Epidermal melanocyte (primary cell): ENCODE results near the gene OSBPL5.
"Not testable (repeated sequence)": the region's sequence is repeated elsewhere in the genome, so short reads cannot be mapped to it uniquely, and the experiment has no call there.

Experiments
- DNase-seq: peaks from one replicate; pipeline ENCODE4 v3.0.0; 2011; ENCODE audit warnings: low spot score; ENCODE audit not compliant: insufficient read length

Gene OSBPL5

GRCh38 chr11:3181725-3182461 lies 16.8 kb upstream of the OSBPL5 start:
- DNase-seq = no peak

DNA sequence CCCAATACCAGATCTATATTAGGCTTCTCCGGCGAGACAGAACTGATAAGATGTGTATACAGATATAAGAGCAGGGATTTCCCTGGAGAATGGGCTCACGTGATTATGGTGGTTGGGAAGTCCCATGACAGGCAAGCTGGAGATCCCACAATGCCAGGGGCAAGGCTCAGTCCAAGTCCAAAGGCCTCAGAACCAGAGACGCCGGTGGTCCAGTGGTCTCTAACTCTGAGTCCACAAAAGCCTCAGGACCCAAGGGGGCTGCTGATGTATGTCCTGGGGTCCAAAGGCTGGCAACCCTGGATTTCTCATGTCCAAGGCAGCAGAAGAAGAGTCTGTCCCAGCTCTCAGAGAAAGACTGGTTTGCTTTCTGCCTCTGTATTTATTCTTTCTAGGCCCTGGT lies 15.8 kb upstream of the OSBPL5 start:
- DNase-seq = no peak

DNA sequence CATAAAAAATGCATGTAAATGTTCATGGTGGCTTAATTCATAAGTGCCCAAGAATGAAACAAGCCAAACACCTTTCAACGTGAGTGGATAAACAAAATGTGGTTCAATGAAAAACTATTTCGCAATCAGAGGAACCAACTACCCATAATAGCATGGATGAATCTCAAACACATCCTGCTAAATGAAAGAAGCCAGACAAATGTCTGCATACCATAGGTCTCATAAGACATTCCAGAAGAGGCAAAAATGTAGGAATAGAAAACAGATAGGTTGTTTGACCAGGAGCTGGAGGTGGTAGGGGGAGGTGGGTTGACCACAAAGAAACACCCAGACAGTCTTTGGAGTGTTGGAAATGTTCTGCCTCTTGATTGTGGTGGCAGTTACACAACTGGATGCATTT lies 13.2 kb upstream of the OSBPL5 start:
- DNase-seq = no peak

GRCh38 chr11:3177931-3178330 lies 12.8 kb upstream of the OSBPL5 start:
- DNase-seq = no peak

DNA sequence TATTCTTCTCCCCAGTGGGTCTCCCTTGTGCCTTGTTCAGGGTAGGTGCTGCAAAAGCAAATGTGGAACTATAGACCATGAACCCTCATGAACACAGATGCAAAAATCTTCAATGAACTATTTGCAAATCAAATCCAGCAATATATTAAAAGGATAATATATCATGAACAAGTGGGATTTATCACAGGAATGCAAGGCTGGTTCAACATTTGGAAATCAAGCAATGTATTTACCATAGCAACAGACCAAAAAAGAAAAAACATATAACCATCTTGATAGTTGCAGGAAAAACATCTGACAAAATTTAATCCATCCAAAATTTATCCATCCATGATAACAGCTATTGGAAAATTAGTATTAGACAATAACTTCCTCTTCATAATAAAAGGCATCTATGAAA lies 11.4 kb upstream of the OSBPL5 start:
- no peak for DNase-seq

GRCh38 chr11:3175194-3175593 lies 10.1 kb upstream of the OSBPL5 start:
- no peak for DNase-seq

DNA sequence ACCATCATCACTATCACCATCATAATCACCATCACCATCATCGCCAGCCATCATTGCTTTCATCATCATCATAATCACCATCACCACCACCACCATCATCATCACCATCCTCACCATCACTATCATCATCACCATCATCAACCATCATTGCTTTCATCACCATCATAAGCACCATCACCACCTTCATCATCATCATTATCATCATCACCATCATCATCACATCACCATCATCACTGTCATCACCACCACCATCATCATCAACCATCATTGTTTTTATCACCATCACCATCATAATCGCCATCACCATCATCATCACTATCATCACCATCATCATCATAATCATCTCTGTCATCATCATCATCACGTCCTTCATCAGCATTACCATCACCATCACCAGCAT lies 9.3 kb upstream of the OSBPL5 start:
- DNase-seq = no peak

DNA sequence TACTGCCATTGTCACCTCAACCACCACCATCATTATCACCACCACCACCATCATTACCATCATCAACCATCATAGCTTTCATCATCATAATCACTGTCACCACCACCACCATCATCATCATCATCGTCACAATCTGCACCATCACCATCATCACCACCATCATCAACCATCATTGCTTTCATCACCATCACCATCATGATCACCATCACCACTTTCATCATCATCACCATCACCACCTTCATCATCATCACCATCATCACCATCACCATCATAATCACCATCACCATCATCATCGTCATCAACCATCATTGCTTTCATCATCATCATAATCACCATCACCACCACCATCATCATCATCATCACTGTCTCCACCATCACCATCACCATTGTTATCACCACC lies 8.7 kb upstream of the OSBPL5 start:
- no peak for DNase-seq

- no peak for DNase-seq
Measured at GRCh38 chr11:3171931-3172560, 6.9 kb upstream of the OSBPL5 start.

DNA sequence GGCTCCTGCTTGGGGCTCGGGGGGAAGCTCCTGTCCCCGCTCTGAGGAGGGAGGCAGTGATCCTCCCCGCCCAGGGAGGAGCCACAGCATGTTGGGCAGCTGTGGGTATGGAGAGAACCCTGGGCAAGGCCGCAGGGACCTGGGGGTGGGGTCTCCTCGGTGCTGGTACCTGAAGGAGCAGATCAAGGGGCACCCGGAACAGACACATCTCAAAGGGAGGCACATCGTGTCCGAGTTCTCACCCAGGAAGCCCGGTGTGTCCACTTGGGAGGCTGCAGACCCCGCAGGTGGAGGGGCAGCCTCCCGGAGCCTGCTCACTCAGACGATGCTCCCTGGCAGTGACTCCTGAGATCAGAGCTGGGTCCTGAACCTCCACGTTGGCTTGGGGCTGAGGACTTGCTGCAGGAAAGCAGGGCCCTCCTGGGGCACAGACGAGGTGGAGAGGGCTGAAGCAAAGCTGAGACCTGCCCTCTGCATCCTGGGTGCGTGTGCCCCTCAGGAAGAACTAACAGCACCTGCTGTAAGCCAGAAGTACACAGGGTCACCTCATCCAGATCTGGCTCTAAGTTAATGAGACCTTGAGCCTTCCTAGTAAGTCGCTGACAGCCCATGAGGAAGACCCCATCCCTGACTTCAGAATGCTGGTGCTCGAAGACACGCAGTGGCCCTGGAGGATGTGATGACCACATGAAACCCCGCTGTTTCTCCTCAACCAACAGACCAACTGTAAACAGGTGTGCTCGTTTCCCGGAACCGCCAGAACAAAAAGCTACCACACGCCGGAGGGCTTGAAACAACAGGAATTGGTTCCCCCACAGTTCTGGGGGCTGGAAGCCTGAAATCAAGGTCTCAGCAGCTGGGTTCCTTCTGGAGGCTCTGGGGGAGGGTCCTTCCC lies 5.9 kb upstream of the OSBPL5 start:
- DNase-seq = no peak

DNA sequence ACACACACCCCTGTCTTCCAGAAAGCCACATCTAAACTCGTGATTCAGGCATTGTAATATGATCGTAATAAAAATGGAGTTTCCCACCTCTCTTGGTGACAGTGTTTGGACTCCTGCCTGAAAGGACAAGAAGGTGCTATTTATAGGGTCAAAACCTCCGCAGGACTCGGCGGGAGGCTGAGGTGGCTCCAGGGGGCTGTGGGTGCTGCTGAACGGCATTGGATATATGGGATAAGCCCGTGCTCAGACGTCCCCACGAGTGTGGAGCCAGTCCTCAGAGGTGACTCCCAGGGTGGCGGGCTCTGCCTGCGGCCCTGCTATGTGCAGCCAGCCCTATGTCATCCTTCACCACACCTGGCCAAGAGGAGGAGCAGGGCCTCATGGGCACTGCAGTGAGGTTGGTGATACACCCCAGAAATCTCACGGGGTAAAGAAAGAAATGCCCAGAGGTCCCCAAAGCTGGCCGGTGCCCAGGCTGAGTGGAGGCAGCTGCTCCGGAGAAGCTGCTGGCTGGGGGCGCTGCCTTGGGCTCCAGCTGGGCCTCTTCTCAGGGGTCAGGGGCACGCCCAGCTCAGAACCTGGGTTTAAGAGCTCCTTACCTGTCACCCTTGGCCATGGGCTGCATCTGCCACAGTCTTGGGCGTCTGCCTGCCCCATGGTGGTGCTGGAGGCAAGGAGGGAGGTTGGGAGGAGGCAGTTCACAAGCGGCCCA lies 5.1 kb upstream of the OSBPL5 start:
- no peak for DNase-seq

DNA sequence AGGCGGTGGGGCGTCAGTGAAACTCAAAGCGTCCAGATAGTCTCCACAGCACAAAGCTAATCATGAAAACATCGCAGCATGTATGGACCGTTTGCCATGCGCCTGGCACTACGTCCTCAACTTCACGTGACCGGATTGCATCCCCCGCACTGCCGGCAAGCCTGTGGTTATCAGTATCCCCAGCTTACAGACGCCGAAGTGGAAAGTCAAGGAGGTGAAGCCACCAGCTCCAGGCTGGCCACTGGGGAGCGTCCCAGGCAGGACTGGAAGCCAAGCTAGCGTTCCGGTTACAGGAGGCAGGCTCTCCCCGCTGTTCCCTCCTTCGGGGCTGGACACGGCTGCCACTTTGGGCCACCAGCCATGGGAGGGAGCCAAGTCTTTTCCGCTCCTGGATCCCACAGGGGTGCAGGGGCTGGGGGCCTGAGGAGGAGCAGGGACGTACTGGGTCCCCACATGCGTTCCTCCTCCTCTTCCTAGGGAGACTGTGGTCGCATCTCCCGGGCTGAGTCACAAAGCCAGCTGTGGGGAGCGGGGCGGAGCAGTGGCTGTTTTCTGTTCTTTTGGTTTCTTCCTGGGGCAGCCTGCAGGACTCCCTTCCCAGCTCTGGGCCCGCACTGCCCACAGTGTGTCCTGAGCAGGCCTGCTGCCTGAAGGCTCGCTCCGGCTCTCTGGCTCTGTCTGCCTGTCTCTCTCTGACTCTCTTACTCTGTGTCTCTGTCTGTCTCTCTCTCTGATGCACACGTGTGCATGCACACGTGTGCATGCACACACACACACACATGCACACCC lies 4.3 kb upstream of the OSBPL5 start:
- DNase-seq = peak; percentile 45

DNA sequence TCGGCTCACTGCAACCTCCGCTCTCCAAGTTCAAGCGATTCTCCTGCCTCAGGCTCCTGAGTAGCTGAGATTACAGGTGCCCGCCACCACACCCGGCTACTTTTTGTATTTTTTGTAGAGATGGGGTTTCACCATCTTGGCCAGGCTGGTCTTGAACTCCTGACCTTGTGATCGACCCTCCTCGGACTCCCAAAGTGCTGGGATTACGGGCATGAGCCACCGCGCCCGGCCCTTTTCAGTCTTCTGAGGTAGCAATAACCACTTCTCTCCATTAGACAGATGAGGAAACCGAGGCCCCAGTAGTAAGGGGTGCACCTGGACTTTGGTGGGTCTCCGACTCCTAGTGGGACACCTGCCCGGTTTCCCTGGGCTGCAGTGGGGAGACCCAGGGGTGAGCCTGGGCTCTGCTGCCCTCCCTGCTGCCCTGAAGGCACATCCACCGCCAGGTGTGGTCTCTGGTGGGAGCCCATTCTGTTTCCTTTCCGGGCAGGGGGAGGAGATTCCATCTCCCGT lies 3.7 kb upstream of the OSBPL5 start:
- not testable (repeated sequence) for DNase-seq

DNA sequence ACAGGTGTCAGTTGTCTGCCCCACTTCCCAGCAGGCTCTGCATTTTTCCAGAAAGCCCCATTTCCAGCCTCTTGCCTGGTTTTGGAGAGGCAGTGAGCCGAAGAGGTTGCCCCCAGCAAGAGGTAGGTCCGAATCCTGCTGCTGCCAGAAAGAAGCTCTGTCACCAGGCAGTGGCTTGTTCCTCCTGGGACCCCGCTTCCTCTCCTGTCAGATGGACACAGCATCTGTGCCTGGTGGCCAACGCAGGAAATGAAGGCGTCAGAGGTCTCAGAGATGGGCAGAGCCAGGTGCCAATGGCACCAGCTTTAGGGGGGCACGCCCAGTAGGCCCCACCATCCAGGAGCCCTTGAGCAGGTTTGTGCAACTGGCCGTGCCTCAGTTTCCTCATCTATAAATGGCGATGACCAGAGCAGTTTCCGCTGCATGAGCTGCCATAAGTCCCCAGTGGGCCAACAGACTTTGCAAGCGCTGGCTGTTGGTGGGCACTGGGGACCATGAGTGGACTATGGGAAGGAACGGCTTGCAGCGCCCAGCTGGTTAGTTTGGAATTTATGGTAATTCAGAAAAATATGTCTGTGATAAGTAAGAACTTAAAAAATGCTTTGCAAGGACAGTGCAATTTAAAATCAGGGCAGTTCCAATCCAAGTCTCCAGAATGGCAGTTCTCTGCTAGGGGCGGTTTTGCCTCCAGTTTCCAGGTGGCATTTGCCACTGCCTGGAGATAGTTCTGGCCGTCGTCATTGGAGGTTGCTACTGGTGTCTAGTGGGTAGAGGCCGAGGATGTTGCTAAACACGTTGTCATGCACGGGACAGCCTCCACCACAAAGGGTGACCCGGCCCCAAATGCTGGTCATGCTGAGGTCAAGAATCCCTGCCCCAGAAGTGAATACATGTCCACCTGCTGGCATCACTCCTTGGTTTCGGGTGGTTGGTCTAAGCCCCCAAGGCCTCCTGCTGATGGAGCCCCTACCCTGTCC lies 2.3 kb upstream of the OSBPL5 start:
- DNase-seq = no peak

DNA sequence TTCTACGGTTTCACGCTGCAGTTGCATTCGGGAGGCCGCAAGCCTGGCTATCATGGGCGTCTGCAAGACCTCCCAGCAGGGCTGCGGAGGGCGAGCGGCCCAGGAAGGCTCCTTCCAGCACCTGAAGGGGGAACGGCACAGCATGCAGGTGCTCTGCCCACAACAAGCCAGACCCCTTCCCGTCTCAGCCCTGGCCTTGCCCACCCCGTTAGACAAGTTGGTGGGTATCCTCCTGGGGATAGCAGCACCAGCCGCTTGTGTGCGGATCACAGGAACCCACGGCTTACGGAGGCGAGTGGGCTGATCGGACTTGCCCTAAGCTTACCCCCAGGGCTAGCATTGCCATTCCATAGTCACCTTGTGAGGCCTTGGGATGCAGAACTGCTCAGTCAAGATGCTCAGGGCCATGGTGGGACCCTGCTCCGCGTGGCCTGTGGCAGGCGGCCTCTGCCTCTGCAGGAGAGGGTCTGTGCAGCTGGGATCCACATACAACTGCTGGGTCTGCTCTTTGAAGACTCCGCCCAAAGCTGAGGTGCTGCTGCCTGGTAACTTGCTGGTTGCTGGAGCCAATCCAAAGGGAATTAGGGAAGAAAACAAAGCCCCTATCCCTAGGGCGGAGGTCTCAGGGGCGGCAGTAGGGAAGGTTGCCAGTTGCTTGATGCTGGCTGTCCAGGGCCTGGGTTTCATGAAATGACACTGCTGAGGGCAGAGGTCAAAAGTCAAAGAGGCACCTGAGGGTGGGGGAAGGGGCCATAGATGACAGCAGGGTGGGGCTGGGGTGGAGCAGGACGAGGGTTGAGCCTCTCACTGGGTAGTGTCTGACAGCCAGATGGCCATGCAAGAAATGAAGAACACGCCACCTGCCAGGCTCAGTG lies 1.4 kb upstream of the OSBPL5 start:
- DNase-seq = no peak

- no peak for DNase-seq
Measured at GRCh38 chr11:3165916-3166267, 782 bp upstream of the OSBPL5 start.

DNA sequence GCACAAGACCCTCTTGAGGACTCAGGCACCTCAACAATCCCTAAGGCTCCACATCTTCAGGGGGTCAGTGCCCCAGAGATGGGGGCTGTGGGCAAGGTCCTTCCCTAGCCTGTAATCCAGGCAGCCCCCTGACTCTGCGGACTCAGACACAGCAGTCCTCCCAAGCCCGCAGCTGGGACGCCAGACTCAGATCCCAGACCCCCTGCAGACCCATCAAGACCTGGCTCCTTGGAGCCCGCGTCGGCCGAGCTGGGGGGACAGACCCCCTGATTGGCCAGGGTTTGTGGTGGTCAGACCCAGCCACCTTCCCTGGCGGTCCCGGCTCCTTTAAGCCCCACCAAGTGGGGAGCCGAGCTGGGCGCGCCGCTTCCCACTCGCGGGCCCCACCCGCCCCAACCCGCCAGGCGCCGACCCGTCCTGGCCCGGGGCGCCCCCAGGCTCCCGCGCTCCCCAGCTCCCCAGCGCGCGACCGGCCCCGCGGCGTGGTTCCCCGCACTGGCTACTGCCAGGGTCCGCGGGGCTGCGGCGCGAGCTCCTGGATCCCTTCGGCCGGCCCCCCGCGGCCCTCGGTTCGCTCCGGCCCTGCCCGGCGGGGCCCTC lies 458 bp downstream of the OSBPL5 start:
- no peak for DNase-seq

DNA sequence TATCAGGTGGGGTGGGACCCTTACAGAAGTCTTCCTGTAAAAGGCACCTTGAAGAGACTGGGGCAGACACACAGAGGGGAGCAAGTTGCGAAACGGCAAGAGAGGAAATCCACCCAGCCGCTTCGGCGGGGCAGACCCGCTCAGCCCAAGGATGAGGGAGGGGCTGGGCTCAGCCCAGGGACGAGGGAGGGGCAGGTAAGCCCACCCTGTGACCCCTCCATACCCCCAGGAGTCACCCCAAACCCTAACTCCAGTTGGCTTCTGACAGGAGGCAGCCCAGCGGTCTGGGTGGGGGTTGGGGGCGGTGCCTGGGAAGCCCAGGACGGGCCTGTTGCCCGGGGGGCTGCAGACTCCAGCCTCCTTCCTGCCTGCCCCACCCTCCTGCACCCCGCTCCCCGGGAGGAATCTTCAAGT lies 965 bp downstream of the OSBPL5 start:
- DNase-seq = no peak
